AG20443 (cell line): ENCODE results near the gene CCDC116.
A peak's percentile ranks its signal among the peaks of the same experiment; 100 is the strongest.
"Not testable (repeated sequence)": the region's sequence is repeated elsewhere in the genome, so short reads cannot be mapped to it uniquely, and the experiment has no call there.

Experiments
- DNase-seq: peaks from one replicate; pipeline ENCODE4 v3.0.0; 2012; ENCODE audit warnings: low spot score, mixed read lengths

CCDC116 gene

DNA sequence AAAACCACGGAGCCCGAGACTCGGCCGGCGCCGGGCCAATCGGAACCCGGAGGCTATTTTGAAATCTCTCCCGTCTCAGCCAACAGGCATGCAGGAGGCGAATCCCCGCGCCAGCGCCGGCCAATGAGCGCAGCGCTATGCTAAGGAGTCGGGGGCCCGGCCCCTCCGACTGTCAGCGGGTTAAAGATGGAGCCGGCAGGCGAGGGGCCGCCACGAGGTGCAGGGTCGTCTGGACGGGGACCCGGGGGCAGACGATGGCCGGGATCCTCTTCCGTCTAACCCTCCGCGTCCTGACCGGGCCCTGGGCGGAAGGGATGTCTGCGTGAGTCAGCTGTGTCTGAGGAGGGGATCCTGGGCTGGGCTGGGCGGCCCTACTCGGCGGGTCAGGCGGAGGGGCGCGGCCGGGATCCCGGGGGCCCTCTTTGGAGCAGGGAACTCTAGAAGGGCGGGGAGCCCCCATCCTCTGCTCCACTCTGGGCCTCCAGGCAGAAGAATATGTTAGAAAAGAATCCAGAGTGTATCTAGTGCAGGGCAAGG, 19.5 kb downstream of the CCDC116 start:
- peak; percentile 94 for DNase-seq

DNA sequence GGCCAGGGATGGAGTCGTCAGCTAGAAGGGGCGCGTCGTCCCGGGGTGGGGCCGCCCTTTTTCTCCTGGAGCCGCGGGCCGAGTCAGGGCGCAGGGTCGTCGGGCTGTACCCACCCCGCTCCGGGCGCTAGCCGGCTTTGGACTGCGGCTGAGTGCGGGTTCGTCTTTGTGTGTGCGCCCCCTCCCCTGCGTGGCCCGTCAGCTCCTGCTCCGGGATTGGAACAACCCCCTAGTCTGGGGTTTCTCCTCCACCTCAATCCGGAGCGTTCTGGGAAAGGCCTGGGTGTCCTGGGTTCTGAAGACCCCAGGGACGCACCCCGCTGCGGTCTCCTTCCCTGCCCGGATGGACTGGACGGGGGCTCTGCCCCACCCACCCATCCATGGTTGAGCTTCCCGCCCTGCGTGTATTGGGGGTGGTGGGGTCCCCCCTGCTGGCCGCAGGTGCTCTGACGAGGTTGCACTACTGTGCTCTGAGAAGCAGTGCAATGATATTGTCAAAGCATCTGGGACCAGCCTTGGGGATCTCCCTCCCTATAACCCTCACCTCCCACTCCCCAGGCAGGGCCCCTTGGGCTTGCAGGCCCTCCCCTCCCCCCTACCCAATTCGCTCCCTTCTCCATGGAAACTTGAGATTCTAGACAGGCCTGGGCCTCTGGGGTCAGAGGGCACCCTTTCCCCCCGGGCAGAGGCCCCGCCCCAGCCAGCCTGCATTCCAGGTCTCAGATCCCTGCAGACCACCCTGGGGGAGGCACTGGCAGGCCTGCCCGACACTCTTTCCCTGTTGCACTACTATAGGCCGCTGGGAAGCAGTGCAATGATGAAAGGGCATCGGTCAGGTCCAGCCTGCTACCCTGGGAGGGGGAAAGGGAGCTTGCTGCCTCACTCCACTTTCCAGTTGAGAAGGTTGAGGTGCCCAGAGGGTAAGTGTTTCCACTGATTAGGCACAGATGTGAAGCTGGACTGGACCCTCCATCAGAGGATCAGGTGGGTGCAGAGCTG, 20.3 kb downstream of the CCDC116 start:
- DNase-seq: no peak

DNA sequence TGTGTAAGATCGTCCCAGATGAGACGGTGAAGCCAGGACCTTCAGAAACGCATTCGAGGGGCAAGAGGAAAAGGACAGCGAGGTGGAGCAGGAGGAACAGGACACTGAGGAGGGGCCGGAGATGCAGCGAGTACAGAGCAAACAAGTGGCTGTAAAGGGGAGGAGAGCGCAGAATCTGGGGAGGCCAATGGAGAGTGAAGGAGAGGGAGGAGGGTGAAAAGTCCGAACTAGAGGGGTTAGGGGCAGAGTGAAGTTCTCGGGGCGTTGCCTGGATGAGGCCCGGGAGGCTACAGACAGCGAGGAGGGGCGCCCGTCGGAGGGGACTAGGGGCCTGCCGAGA, 24.4 kb downstream of the CCDC116 start:
- DNase-seq: no peak

DNA sequence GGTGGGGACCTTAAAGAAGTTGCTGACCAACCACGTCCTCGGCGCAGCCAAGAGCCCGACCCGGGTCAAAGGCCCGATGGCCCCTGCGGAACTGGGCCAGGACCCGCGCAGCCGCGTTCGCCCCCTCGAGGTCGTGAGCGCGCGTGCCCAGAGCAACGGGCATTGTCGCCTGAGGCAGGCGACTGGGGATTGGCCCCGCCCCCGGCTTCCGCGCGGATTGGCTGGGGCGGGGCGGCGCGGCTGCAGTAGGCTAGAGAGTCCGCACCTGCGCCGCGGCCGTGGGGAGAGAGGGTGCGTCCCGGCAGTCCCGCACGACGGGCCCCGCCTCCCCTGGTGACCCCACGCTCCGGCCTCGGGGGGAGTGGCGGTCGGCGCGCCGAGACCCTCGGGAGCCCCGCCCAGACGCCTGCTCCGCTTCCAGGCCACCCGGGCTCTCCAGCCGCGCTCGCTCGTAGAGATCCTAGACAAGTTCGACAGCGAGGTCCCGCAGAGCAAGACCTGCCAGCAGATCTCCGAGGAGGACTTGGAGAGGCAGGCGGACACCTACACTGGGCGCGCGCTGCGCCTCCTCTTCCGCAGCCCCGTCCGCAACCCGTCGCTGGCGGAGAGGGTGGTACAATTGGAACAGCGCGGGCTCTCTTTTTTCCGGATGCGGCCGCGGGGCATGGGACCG, 24.9 kb downstream of the CCDC116 start:
- DNase-seq: peak; percentile 89

DNA sequence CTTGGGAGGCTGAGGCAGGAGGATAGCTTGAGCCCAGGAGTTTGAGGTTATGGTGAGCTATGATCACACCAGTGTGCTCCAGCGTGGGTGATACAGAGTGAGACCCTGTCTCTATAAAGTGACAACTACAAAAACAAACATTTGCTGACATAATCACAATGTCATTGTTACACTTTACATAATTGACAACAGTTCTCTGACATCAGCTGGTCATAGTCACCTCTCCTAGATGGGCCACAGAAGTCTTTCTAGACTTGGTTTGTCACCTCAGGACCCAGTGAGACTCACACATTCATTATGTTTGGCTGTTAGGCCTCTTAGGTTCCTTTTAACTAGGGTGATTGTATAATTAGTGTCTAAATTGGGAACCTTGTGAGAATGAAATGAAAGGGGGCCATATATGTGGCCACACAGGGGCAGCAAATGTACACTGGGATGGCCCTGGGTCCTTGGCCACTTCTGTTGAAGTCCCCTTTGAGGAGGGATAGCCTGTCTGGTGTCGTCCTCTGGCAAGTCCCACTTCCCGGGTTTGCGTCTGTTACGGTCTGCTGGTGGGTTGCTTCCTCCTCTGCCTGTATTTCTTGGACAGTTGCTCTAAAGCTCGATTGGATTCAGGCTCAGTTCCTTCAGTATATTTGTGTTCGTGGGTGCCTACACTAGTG, 27.4 kb downstream of the CCDC116 start:
- no peak for DNase-seq

DNA sequence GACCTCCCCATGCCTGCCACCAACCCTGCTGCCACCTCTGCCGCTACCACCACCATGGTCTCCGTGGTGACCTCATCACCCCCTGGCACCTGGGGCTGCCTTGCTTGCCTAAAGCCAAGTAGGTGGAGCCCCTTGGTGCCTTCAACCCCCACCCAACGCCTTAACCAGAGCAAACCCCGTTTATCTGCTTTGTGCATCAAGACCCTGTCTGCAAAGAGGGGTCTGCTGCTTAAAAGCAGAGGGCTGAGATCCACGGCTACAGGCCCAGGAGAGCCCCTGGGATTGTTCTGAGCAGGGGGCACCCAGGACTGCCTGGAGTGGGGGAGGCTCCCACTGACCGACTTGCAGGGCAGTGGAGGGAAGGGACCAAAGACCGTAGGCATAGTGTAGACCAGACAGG, 28.3 kb downstream of the CCDC116 start:
- no peak for DNase-seq

DNA sequence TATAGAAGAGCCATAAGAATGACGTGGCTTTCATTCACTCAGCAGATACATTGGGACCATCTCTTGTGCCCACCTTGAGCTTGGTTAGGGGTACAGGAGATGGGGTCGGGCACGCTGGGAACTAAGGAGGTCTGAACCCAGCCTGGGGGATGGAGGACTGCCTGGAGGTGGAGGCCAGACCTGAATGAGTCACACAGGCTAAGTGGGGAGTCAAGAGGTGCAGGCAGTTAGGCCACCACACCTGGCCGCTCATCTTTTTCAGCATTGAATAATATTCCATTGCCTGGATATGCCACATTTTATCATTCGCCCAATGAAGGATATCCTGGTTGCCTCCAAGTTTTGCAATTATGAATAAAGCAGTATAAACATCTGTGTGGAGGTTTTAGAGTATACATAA, 29.4 kb downstream of the CCDC116 start:
- no peak for DNase-seq

DNA sequence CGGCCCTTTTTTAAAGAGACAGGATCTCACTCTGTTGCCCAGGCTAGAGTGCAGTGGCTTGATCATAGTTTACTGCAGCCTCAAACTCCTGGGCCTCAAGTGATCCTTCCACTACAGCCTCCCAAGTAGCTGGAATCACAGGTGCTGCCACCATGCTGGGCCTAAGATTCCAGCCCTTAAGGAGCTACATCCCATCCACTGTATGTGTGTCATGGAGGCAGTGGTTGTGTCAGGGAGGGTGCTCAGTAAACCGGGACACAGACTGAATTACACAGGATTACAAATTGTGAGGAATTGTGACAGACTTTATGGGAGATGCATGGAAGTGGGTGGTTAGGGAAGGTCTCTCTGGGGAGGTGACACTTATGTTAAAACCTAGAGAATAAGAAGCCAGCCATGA, 31.2 kb downstream of the CCDC116 start:
- no peak for DNase-seq

DNA sequence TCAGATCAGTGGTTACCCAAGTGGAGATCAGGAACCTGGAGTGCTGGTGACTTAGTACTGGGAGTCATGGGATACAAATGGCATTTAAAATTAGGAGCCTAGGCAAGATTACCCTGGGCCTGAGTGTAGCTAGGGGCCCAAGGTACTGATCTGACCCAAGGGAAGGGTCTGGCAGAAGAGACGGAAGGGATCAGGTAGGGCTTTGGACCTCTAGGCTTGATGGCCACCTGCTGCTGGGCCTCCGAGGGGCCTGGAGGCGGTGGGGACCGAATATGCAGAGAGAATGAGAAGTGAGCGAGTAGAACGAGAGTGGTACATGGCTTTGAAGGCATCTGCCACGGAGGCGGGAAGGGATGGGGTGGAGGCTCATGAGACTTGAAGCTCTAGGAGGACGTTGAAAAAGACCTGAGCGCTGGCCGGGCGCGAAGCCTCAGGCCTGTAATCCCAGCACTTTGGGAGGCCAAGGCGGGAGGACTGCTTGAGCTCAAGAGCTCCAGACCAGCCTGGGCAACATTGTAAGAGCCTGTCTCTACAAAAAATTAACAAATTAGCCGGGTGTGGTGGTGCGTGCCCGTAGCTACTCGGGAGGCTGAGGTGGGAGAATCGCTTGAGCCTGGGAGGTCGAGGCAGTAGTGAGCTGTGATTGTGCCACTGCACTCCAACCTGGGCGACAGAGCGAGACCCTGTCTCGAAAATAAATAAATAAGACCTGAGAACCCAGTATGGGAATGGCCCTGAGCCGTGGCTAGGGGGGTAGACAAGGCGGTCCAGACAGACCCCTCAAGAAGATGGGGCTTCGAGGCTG, 32.7 kb downstream of the CCDC116 start:
- DNase-seq: no peak

DNA sequence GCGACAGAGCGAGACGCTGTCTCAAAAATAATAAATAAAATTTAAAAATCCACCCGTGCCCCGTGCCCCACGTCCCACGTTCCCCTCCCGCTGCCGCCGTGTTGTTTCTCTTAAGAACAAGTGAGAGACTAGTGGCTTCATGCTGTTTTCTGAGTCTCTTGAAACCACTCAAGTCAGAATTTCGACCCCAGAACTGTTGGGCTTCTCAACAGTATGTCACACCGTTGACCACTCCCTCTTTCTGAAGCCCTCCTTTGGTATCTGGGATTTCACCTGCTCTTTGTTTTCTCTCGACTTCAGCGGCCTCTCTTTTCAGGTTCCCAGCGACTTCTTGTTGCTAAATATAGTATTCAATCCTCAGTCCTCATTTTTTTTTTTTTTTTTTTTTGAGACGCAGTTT, 34.2 kb downstream of the CCDC116 start:
- no peak for DNase-seq

DNA sequence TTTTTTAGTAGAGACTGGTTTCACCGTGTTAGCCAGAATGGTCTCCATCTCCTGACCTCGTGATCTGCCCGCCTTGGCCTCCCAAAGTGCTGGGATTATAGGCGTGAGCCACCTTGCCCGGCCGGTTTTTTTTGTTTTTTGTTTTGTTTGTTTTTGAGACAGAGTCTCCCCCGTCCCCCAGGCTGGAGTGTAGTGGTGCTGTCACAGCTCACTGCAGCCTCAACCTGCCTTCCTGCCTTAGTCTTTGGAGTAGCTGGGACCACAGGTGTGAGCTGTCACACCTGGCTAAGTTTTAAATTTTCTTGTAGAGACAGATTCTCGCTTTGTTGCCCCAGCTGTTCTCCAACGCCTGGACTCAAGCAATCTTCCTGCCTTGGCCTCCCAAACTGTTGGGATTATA, 36.5 kb downstream of the CCDC116 start:
- DNase-seq: no peak

DNA sequence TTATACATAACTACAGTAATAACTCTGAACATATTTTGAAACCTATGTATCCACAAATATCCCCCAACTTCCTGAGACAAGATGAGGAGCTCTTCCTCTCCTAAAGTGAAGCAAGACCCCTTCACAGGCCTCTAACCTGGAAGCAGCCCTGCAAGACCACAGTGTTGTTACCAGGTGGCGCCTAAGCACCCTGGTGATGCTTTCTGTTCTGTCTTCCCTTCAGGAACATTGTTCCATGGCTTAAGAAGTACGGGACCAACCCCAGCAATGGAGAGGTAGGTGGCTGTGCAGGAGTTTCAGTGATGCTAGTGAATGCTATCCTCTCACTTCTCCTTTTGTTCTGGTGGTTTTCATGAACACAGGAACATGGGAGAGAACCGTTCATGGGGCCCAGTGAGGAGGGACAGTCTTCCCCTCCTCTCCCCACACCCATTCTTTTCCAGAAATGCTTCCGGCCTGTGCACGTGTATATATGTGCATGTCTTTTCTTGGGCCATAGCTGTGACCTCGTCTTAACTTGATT, 39.6 kb downstream of the CCDC116 start:
- no peak for DNase-seq

DNA sequence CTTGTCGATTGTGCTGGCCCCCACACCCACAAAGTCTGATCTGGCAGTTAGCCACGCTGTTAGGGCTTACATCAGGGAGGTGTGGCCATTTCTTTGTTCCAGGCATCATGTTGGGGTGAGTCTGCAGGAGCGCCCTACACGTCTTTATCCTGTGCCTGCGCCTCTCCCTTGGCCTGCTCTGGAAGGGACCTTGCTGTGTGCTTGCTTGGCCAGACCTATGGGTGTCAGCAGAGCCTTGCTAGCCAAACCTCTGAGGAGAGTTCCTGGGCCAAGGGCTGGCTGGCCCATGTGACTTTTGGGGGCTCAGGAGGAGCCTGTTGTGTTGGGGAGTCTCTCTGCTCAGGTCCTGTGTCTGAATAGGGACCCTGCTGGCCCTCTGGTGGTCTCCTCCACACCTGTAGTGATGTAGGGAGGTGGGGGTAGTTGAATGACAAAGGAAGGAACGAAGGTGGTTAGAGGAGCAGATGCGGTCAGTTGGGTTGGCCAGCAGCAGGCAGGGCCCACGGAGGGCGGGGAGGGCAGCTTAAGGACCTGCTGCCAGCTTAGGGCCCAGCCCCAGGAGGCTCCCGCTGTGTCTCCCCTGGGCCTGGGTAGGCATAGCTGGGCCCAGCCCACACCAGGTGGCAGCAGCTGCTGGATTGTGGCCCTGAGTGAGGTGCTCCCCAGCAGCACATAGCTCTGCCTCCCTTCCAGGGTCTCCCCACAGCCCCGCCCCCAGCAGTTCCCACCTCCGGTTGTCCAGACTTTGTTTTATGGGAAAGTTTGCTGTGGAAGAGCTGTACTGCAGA, 41.2 kb downstream of the CCDC116 start:
- no peak for DNase-seq

DNA sequence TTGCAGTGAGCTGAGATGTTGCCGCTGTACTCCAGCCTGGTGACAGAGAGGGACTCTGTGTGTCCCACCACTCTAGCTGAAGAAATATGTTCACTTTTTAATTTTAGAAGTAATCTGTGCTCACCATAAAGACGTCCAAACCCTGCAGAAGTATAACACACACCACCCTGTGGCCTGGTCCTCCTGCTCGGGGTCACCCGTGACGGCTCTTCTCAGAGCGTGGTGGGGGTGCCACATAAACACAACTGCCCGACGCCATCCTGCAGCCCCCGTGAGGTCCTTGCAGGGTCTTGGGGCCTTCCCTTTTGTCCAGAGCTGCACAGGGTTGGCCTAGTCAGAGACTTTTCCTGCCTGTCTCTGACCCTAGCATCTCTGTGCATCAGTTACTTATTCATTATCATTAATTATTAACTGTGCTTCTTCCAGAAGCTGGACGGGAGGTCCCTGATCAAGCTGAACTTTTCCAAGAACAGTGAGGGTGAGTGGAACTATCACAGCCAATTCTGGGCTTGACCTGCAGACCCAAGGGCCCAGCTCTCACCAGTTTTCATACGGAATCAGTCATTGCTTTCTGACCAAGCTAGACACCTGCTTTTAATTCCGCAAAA, 42.2 kb downstream of the CCDC116 start:
- no peak for DNase-seq

DNA sequence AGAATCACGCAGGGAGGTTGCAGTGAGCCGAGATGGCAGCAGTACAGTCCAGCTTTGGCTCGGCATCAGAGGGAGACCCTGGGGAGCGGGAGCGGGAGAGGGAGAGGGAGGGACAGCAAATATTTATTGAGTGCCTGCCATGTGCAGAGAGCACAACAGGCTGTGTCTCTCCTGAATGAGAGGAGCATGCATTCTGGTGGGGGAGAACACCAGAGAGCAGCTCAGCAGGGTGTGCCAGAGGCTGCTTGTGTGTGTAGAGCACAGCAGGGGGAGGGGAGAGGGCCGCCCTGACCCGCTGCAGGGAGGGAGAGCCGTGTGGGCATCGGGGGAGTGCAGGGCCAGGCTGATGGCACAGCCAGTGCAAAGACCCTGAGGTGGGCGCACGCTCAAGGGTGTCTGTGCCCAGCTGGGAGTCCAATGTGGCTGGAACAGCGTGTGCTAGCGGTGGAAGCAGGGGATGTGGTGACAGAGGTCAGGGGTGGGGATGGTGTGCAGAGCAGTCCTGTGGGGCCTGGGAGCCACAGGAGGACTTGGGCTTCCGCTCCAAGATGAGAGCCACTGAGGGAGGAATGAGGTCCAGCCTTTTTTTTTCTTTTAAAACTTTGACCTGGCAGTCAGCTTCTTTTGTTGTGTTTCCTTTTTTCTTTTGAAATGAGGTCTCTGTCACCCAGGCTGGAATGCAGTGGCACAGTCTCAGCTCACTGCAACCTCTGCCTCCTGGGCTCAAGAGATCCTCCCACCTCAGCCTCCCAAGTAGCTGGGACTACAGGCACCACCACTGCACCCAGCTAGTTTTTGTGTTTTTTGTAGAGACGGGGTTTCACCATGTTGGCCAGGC, 45.3 kb downstream of the CCDC116 start:
- DNase-seq: no peak

DNA sequence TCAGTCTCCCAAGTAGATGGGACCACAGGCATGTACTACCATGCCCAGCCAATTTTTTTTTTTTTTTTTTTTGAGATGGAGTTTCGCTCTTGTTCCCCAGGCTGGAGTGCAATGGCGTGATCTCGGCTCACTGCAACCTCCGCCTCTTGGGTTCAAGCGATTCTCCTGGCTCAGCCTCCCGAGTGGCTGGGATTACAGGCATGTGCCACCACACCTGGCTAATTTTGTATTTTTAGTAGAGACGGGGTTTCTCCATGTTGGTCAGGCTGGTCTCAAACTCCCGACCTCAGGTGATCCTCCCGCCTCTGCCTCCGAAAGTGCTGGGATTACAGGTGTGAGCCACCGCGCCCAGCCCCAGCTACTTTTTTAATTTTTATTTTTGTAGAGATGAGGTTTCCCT, 46.3 kb downstream of the CCDC116 start:
- not testable (repeated sequence) for DNase-seq

DNA sequence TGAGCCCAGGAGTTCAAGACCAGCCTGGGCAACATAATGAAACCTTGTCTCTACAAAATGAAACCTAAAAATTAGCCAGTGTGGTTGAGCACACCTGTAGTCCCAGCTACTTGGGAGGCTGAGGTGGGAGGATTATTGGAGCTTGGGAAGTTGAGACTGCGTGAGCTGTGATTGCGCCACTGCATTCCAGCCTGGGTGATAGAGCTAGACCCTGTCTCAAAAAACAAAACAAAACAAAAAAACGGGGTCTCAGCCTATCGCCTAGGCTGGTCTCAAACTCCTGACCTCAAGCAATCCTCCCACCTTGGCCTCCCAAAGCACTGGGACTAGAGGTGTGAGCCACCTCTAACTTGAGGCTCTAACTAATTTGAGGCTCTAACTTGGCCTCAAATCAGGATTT, 46.8 kb downstream of the CCDC116 start:
- DNase-seq: no peak

DNA sequence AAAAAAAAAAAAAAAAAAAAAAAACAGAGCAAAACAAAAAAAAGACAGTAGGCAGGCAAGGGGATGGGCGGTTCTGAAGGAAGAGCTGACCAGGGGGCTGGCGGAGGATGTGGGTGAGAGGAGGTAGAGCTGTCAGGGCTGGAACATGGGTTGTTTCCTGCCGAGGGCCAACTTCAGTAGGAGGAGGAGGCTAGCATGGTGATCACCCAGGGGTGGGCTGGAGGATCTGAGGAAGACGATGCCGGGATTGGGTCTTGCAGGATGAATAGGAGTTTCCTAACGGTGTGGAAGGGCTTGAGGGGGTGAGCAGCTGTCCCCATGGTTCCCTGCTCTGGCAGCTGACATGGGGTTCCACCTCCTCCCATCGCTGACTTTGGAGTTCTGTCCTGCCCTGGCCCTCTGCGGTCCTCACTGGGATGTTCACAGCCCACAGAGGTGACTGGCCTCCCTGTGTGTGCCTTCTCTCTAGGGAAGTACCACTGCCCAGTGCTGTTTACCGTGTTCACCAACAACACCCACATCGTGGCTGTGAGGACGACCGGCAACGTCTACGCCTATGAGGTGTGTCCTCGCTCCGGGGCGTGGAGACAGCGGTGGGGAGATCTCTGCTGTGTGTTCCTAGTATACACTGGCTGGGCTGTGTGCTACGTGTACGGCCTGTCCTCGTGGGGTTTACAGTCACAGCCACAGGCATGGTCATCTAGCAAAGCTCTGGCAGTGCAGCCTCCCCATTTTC, 48.4 kb downstream of the CCDC116 start:
- no peak for DNase-seq
